SK-N-SH (cell line): ENCODE data around the gene MAPK10.
A peak's percentile ranks its signal among the peaks of the same experiment; 100 is the strongest.

Experiments
- CTCF ChIP-seq: fragments of 200-600 bp; sonication (generic); IDR thresholded peaks from 2 replicates; pipeline ENCODE4 v1.6.1; 2017; ENCODE audit warnings: antibody characterized with exemption, mild to moderate bottlenecking, moderate library complexity
- EP300 ChIP-seq, 2 experiments: IDR thresholded peaks; 2 replicates each; pipeline versions ENCODE4 v1.4.0 to v1.6.1; 2012; ENCODE audit warnings: borderline replicate concordance in 1 of 2, low read depth in 1 of 2, low read length in 1 of 2
- IRF3 ChIP-seq: fragments of 150-350 bp; IDR thresholded peaks from 2 replicates; pipeline ENCODE4 v1.6.1; 2016; ENCODE audit warnings: mild to moderate bottlenecking, low read depth, low read length
- MEF2A ChIP-seq: IDR thresholded peaks from 2 replicates; pipeline ENCODE4 v1.4.0; 2012; ENCODE audit warnings: low read depth, borderline replicate concordance
- POLR2AphosphoS5 ChIP-seq: IDR thresholded peaks from 2 replicates; pipeline ENCODE4 v1.6.1; 2012; ENCODE audit warnings: low read depth, low read length
- RAD21 ChIP-seq: IDR thresholded peaks from 2 replicates; pipeline ENCODE4 v1.6.1; 2012; ENCODE audit warnings: mild to moderate bottlenecking, low read length
- RCOR1 ChIP-seq: fragments of 150-350 bp; IDR thresholded peaks from 2 replicates; pipeline ENCODE4 v1.6.1; 2017; ENCODE audit warnings: antibody characterized with exemption, low read length
- TAF1 ChIP-seq: IDR thresholded peaks from 2 replicates; pipeline ENCODE4 v1.6.1; 2012; ENCODE audit warnings: low read depth, mild to moderate bottlenecking, low read length, moderate library complexity, borderline replicate concordance
- YY1 ChIP-seq: IDR thresholded peaks from 2 replicates; pipeline ENCODE4 v1.4.0; 2012; ENCODE audit warnings: low read depth, mild to moderate bottlenecking
- TF ChIP-seq, protein P1 (sequence below): IDR thresholded peaks from 2 replicates; pipeline ENCODE4 v1.6.1; 2012; ENCODE audit warnings: mild to moderate bottlenecking, low read depth, low read length, moderate library complexity
- TF ChIP-seq, protein P2 (sequence below): fragments of 150-350 bp; IDR thresholded peaks from 2 replicates; pipeline ENCODE4 v1.6.1; 2017; ENCODE audit warnings: antibody characterized with exemption, low read length, low read depth, borderline replicate concordance

- no peak for TF ChIP-seq CTCF
- TF ChIP-seq EP300 (IDR thresholded peaks at IDR 0.05; ENCODE audit: borderline replicate concordance in 1 of 2, low read depth in 1 of 2, low read length in 1 of 2): 0 out of 4 replicates have a peak, but pooled peaks have one; percentile 17 to 63
- TF ChIP-seq IRF3: no peak
- no peak for TF ChIP-seq RCOR1
- TF ChIP-seq, protein P1, sequence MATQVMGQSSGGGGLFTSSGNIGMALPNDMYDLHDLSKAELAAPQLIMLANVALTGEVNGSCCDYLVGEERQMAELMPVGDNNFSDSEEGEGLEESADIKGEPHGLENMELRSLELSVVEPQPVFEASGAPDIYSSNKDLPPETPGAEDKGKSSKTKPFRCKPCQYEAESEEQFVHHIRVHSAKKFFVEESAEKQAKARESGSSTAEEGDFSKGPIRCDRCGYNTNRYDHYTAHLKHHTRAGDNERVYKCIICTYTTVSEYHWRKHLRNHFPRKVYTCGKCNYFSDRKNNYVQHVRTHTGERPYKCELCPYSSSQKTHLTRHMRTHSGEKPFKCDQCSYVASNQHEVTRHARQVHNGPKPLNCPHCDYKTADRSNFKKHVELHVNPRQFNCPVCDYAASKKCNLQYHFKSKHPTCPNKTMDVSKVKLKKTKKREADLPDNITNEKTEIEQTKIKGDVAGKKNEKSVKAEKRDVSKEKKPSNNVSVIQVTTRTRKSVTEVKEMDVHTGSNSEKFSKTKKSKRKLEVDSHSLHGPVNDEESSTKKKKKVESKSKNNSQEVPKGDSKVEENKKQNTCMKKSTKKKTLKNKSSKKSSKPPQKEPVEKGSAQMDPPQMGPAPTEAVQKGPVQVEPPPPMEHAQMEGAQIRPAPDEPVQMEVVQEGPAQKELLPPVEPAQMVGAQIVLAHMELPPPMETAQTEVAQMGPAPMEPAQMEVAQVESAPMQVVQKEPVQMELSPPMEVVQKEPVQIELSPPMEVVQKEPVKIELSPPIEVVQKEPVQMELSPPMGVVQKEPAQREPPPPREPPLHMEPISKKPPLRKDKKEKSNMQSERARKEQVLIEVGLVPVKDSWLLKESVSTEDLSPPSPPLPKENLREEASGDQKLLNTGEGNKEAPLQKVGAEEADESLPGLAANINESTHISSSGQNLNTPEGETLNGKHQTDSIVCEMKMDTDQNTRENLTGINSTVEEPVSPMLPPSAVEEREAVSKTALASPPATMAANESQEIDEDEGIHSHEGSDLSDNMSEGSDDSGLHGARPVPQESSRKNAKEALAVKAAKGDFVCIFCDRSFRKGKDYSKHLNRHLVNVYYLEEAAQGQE: no peak
- TF ChIP-seq POLR2AphosphoS5: no peak
- no peak for TF ChIP-seq RAD21
- TF ChIP-seq, protein P2, sequence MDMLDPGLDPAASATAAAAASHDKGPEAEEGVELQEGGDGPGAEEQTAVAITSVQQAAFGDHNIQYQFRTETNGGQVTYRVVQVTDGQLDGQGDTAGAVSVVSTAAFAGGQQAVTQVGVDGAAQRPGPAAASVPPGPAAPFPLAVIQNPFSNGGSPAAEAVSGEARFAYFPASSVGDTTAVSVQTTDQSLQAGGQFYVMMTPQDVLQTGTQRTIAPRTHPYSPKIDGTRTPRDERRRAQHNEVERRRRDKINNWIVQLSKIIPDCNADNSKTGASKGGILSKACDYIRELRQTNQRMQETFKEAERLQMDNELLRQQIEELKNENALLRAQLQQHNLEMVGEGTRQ: no peak
- TF ChIP-seq YY1: no peak
- TF ChIP-seq TAF1: no peak
- TF ChIP-seq MEF2A: no peak
Measured at GRCh38 chr4:86300516-86300915, 59.3 kb downstream of the MAPK10 start.
